Omental fat pad (tissue), 4 donors: Measurements from ENCODE around the gene PAGE4. TPM values are rescaled to one million over a fixed set of nuclear protein-coding genes. Genes with fewer than 3 reads are reported as not detected.

Source experiments
- ATAC-seq: fragments of 150-250 bp; one replicate; pipeline ENCODE4 v1.9.1; 2016; ENCODE audit warnings: mild to moderate bottlenecking, moderate library complexity; ENCODE audit not compliant: low FRiP score
- DNase-seq: peaks from one replicate; pipeline ENCODE4 v3.0.0-alpha.2; 2019; ENCODE audit warnings: low spot score
- total RNA-seq, 4 donors: library from RNA; depleted of rRNA; stranded (reverse); fragments of >200 nt; gene quantifications; one replicate each; pipeline ENCODE4 v1.1.0, GENCODE V29; 2016
- TF ChIP-seq, protein P1 (sequence below), 3 donors: fragments of 450-650 bp; IDR thresholded peaks; one replicate each; pipeline ENCODE4 v1.5.1; 2016 to 2017; ENCODE audit warnings: antibody characterized with exemption in 3 of 3, mild to moderate bottlenecking in 3 of 3, moderate library complexity in 2 of 3

PAGE4 gene
- total RNA-seq, 4 donors from 2014 or later = not detected

DNA sequence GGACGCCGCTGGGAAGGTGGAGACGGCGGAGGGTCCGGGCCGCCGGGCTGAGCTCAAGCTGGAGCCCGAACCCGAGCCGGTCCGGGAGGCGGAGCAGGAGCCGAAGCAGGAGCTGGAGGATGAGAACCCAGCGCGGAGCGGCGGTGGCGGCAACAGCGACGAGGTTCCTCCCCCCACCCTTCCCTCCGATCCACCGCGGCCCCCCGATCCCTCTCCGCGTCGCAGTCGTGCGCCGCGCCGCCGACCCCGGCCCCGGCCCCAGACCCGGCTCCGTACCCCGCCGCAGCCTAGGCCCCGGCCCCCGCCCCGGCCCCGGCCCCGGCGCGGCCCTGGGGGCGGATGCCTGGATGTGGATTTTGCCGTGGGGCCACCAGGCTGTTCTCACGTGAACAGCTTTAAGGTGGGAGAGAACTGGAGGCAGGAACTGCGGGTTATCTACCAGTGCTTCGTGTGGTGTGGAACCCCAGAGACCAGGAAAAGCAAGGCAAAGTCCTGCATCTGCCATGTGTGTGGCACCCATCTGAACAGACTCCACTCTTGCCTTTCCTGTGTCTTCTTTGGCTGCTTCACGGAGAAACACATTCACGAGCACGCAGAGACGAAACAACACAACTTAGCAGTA lies 50.7 kb downstream of the PAGE4 start:
- no peak for DNase-seq
- peak; percentile 6 for ATAC-seq
- TF ChIP-seq, protein P1, sequence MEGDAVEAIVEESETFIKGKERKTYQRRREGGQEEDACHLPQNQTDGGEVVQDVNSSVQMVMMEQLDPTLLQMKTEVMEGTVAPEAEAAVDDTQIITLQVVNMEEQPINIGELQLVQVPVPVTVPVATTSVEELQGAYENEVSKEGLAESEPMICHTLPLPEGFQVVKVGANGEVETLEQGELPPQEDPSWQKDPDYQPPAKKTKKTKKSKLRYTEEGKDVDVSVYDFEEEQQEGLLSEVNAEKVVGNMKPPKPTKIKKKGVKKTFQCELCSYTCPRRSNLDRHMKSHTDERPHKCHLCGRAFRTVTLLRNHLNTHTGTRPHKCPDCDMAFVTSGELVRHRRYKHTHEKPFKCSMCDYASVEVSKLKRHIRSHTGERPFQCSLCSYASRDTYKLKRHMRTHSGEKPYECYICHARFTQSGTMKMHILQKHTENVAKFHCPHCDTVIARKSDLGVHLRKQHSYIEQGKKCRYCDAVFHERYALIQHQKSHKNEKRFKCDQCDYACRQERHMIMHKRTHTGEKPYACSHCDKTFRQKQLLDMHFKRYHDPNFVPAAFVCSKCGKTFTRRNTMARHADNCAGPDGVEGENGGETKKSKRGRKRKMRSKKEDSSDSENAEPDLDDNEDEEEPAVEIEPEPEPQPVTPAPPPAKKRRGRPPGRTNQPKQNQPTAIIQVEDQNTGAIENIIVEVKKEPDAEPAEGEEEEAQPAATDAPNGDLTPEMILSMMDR (IDR thresholded peaks at IDR 0.05) = no peak

DNA sequence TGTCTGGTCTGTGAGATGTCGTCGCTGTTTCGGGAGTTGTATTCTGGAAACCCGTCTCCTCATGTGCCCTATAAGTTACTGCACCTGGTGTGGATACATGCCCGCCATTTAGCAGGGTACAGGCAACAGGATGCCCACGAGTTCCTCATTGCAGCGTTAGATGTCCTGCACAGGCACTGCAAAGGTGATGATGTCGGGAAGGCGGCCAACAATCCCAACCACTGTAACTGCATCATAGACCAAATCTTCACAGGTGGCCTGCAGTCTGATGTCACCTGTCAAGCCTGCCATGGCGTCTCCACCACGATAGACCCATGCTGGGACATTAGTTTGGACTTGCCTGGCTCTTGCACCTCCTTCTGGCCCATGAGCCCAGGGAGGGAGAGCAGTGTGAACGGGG lies 51.6 kb downstream of the PAGE4 start:
- ATAC-seq (no peak), DNase-seq (no peak)
- TF ChIP-seq, protein P1 (IDR thresholded peaks at IDR 0.05) = no peak

Other genes with a start within 250 kb of the PAGE4 start
- not detected for gene GAGE12H, start 249.4 kb upstream of the PAGE4 start, total RNA-seq
- gene GAGE2A, start 239.8 kb upstream of the PAGE4 start, total RNA-seq = not detected
- not detected for gene GAGE1, start 230.3 kb upstream of the PAGE4 start, total RNA-seq
- not detected for gene PAGE1, start 133.3 kb upstream of the PAGE4 start, total RNA-seq
- 1 to 10 TPM; 1.6 to 2.8 (median 2.3) TPM for gene USP27X, start 50.2 kb downstream of the PAGE4 start, total RNA-seq
- gene CLCN5, start 93.3 kb downstream of the PAGE4 start, total RNA-seq = 10 to 100 TPM in 1 of 4 donors, 1 to 10 TPM in 3; 6.6 to 15.0 (median 8.0) TPM